ENCODE data around the gene ALPP. TPM values are rescaled to one million over a fixed set of nuclear protein-coding genes. Genes with fewer than 3 reads are reported as not detected.
"Not testable (repeated sequence)": the region's sequence is repeated elsewhere in the genome, so short reads cannot be mapped to it uniquely, and the experiment has no call there.

The ALPP gene
- total RNA-seq, 2 donors from 2014 or later: not detected

DNA sequence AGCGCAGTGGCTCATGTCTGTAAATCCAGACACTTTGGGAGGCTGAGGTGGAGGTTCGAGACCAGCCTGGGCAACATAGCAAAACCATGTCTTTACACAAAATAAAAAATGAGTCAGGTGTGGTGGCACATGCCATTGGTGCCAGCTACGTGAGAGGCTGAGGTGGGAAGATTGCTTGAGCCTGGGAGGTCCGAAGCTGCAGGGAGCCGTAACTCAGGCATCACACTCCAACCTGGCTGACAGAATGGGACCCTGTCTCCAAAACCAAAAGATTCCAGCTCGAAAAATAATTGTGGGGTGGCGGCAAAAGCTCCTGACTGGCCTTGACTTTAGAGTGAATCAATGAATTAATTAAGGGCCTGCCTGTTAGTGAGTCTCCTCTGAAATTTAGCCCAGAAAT is 1.2 kb upstream of the ALPP start:
- Histone ChIP-seq H3K27me3 (no peaks in the 10 kb centered on the region), H3K4me3 (no peak overlapping the region), H3K36me3 (no peaks in the 10 kb centered on the region), H3K9me3 (no peaks in the 10 kb centered on the region), H3K4me1 (no peaks in the 10 kb centered on the region), H3K27ac (no peak overlapping the region)
- TF ChIP-seq, protein P1, sequence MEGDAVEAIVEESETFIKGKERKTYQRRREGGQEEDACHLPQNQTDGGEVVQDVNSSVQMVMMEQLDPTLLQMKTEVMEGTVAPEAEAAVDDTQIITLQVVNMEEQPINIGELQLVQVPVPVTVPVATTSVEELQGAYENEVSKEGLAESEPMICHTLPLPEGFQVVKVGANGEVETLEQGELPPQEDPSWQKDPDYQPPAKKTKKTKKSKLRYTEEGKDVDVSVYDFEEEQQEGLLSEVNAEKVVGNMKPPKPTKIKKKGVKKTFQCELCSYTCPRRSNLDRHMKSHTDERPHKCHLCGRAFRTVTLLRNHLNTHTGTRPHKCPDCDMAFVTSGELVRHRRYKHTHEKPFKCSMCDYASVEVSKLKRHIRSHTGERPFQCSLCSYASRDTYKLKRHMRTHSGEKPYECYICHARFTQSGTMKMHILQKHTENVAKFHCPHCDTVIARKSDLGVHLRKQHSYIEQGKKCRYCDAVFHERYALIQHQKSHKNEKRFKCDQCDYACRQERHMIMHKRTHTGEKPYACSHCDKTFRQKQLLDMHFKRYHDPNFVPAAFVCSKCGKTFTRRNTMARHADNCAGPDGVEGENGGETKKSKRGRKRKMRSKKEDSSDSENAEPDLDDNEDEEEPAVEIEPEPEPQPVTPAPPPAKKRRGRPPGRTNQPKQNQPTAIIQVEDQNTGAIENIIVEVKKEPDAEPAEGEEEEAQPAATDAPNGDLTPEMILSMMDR (IDR thresholded peaks at IDR 0.05): no peak
- no peak for DNase-seq (ENCODE audit: low spot score)

DNA sequence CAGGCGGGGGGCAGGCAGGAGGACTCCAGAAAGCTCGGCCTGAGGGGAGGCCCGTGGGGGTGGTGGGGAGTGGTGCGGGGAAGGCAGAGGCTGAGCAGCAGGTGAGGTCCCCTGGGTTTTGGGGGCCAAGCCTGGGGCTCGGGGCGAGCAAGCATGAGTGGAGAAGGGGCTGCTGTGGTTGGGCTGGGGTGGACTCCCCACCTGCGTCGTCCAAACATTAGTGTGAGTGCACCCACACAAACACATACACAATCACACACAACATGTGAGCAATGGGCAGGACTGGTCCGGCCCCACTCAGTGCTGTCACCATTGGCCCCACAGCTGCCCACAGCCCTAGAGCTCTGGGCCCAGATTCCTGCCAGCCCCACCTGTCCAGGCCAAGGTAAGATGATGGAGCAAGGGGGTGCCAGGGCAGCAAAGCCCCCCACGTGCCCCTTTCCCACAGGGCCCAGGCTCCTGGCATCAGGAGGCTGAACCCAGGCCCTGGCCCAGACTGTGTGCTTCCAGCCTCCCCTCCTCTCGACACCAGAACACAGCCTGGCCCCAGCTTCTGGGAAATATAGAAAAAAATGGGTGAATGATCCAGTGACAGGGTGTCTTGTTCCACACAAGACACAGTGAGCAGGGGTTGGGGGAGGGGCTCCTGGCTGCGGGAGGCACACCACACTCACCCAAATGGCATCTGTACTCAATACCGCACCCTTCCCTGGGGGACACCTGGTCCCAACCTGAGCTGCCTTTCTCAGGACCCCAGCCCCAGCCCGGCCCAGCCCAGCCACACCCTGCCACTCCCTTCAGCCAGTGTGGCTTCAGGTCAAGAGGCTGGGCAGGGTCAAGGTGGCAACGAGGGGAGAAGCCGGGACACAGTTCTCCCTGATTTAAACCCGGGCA is 463 bp upstream of the ALPP start:
- Histone ChIP-seq H3K4me1 (no peaks in the 10 kb centered on the region), H3K27ac (no peak overlapping the region), H3K36me3 (no peaks in the 10 kb centered on the region), H3K9me3 (no peaks in the 10 kb centered on the region), H3K4me3 (no peak overlapping the region), H3K27me3 (no peaks in the 10 kb centered on the region)
- TF ChIP-seq, protein P1 (IDR thresholded peaks at IDR 0.05): no peak
- no peak for DNase-seq (ENCODE audit: low spot score)

DNA sequence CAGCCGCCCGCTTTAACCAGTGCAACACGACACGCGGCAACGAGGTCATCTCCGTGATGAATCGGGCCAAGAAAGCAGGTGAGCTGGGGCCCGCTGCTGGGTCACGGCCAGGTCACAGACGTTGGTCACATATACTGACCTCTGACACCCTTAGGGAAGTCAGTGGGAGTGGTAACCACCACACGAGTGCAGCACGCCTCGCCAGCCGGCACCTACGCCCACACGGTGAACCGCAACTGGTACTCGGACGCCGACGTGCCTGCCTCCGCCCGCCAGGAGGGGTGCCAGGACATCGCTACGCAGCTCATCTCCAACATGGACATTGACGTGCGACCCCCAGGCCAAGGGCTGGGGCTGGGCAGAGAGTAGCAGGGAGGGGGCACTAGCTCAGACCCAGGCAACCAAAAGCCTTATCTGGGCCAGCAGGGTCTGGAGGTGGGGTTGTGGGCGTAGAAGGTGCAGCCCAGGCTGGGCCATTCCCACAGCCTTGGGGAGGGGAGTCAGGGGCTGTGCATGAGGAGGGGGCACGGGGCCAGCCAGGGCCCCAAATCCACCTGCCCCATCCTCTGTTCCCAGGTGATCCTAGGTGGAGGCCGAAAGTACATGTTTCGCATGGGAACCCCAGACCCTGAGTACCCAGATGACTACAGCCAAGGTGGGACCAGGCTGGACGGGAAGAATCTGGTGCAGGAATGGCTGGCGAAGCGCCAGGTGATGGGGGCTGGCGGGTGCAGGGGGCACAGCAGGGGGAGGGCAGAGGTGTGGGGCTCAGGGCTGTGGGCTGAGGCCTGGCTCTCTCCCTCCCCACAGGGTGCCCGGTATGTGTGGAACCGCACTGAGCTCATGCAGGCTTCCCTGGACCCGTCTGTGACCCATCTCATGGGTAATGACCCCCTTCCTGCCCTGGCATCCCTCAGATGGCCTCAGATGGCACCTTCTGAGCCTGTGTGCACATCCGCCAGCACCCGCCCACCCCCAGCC is 1.3 kb downstream of the ALPP start:
- H3K27ac ChIP-seq; H3K9me3 ChIP-seq; H3K4me3 ChIP-seq; H3K27me3 ChIP-seq; H3K4me1 ChIP-seq; H3K36me3 ChIP-seq; DNase-seq (ENCODE audit: low spot score): not testable (repeated sequence)

DNA sequence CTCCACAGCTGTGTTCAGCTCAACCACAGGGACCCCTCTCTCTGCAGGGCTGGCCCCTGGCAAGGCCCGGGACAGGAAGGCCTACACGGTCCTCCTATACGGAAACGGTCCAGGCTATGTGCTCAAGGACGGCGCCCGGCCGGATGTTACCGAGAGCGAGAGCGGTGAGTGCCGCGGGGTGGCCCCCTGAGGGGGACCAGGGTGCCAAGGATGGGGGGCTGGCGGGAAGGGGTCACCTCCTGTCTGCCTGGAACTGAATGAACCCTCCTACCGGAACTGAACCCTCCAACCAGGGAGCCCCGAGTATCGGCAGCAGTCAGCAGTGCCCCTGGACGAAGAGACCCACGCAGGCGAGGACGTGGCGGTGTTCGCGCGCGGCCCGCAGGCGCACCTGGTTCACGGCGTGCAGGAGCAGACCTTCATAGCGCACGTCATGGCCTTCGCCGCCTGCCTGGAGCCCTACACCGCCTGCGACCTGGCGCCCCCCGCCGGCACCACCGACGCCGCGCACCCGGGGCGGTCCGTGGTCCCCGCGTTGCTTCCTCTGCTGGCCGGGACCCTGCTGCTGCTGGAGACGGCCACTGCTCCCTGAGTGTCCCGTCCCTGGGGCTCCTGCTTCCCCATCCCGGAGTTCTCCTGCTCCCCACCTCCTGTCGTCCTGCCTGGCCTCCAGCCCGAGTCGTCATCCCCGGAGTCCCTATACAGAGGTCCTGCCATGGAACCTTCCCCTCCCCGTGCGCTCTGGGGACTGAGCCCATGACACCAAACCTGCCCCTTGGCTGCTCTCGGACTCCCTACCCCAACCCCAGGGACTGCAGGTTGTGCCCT is 2.9 kb downstream of the ALPP start:
- not testable (repeated sequence) for H3K27me3 ChIP-seq

DNA sequence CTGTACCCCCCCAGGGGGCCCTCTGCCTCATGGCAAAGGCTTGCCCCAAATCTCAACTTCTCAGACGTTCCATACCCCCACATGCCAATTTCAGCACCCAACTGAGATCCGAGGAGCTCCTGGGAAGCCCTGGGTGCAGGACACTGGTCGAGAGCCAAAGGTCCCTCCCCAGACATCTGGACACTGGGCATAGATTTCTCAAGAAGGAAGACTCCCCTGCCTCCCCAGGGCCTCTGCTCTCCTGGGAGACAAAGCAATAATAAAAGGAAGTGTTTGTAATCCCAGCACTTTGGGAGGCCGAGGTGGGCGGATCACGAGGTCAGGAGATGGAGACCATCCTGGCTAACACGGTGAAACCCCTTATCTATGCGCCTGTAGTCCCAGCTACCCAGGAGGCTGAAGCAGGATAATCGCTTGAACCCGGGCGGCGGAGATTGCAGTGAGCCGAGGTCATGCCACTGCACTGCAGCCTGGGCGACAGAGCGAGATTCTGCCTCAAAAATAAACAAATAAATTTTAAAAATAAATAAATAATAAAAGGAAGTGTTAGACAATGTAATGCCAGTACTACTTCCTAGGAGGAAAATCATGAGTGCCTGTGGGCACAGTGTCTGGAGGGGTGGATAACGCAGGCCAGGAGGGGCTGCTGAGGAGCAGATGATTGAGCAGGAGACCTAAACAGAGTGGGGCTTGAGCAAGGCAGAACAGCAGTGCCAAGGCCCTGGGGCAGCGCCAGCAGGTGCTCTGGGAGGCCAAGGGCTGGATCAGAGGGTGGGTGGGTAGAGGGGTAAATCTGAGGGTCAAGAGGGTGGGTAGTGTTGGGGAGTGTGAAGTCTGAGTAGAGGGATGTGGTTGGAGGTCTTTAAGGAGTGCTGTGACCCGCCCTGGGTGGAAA is 4.0 kb downstream of the ALPP start:
- no peaks in the 10 kb centered on the region for H3K9me3 ChIP-seq
- peaks cover 0 to 14% of the 10 kb centered on the region in 2 donors for H3K27me3 ChIP-seq
- TF ChIP-seq, protein P1 (IDR thresholded peaks at IDR 0.05): no peak
- H3K4me1 ChIP-seq: peaks cover 0 to 12% of the 10 kb centered on the region in 2 donors
- no peak for DNase-seq (ENCODE audit: low spot score)
- H3K36me3 ChIP-seq: no peaks in the 10 kb centered on the region
- no peak overlapping the region for H3K4me3 ChIP-seq
- no peak overlapping the region for H3K27ac ChIP-seq

More for the DNA sequence above, 2.9 kb downstream of the ALPP start:
- H3K4me1 ChIP-seq; H3K27ac ChIP-seq; DNase-seq (ENCODE audit: low spot score); H3K4me3 ChIP-seq; H3K36me3 ChIP-seq; H3K9me3 ChIP-seq: not testable (repeated sequence)

Measured in right atrium auricular region (tissue), 2 donors.